Dermis blood vessel endothelial cell (primary cell): ENCODE results near the gene SOX13. TPM values are rescaled to one million over a fixed set of nuclear protein-coding genes. Genes with fewer than 3 reads are reported as not detected.

ENCODE experiments used
- DNase-seq: peaks from one replicate; pipeline ENCODE4 v3.0.0; 2010
- total RNA-seq: library from RNA; depleted of rRNA; stranded (reverse); fragments of >200 nt; gene quantifications from 2 replicates; pipeline ENCODE4 v1.2.3, GENCODE V29; 2014

The SOX13 gene
- total RNA-seq, 1 donor from 2014 or later: 15.3 TPM

GRCh38 chr1:204108312-204109141 is 35.6 kb downstream of the SOX13 start:
- peak; percentile 75 for DNase-seq

DNA sequence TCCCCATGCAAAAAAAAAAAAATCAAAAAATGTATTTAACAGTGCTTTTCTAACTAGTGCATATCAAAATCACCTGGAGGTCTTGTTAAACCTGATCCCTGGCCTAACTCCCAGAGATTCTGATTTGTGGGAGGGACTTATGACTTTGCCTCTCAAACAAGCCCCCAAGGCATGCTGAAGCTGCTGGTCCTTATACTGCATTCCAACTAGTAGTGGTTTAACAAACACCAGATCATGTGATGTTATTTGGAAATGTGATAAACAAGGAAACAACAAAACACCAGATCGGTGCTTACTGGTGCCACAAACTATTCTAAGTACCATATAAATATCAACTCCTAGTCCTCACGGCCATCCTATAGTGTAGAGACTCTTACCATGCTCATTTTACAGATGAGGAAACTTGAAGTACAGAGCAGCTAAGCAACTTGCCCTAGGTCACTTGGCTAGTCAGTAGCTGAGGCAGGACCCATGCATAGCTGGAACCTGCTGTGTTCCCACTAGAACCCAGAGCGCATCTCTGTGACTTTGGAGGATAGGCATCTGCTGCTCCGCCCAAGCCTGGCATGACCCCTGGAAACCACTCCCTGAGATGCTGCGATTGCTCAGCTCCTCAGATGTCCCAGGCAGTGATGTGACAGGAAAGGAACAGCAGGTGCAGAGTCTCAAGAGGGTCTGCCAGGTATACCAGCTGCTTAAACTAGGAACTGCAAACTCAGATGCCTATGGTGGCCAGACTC is 38.1 kb downstream of the SOX13 start:
- DNase-seq: no peak

GRCh38 chr1:204112876-204113730 is 40.2 kb downstream of the SOX13 start:
- DNase-seq: no peak

DNA sequence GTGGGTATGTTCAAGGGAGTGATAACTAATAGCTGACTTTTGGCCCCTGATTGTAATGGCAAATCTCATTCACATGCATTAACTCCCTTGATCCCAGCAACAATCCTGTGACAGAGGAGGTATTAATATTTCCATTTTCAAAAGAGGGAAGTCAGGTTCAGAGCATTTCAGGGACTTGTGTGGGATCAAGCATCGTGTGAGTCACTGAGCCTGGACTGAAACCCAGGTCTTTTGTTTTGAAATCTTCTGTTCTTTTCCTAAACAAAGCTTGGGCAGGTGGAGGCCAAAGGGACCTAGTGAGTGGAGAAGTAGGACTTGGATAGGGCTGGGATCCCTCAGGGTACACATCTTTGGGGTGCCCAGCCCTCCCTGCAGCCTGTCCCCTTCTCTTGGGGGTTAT is 41.0 kb downstream of the SOX13 start:
- DNase-seq: peak; percentile 63

DNA sequence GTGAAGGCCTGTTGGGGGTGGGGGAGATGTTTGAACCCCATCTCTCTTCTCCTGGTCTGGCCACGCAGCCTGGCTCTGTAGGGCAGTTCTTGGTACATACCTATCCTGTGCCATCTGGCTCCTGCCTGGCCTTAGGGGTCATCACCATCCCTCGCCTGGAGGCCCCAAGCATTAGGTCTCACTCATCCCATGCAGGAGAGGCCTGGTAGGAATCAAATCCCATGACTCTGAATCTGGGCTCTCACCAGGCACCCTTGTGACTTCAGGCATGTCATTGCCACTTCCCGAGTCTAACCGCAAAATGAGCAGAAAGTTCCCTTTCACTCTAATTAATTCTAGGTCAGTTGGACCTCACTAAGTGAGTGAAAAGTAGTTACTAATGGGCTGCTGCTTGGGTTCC is 41.7 kb downstream of the SOX13 start:
- DNase-seq: no peak

DNA sequence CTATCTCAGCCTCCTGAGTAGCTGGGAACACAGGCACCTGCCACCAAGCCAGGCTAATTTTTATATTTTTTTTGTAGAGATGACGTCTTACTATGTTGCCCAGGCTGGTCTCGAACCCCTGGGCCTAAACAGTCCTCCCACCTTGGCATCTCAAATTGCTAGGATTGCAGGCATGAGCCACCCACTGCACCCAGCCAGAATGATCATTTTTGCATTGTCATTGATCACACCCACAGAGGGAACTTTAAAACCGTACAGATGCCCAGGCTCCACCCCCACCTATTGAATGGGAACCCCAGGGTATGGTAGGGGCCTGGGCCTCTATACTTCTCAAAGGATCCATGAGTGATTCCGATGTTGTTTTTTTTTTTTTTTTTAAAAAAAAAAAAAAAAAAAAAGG is 42.2 kb downstream of the SOX13 start:
- no peak for DNase-seq

GRCh38 chr1:204116539-204116938 is 43.6 kb downstream of the SOX13 start:
- no peak for DNase-seq

DNA sequence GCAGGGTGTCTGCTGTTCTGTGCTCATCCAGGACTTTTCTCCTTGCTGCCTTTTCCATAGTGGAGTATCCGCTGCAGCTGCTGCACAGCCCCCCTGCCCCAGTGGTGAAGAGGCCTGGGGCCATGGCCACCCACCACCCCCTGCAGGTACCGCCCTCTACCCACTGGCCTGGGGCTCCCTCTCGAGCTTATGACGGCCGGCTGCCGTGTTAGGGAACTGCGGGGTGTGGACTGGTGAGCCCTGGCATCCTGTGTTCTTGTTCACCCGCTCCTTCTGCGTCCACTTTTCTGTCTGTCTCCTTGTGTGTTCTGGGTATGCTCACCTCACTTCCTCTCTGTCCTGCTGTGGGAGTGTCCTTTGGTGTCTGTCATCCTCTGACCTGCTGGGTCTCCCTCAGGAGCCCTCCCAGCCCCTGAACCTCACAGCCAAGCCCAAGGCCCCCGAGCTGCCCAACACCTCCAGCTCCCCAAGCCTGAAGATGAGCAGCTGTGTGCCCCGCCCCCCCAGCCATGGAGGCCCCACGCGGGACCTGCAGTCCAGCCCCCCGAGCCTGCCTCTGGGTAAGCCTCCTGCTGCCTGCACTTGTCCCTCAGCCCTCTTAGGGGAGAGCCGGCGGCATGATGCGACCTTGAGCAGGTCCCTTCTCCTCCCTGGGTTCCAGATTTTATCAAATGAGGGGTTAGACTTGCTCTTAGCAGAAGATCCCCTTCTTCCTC is 49.1 kb downstream of the SOX13 start:
- no peak for DNase-seq

GRCh38 chr1:204123376-204123775 is 50.5 kb downstream of the SOX13 start:
- peak; percentile 54 for DNase-seq

GRCh38 chr1:204124639-204125038 is 51.7 kb downstream of the SOX13 start:
- no peak for DNase-seq

GRCh38 chr1:204125759-204126351 is 52.9 kb downstream of the SOX13 start:
- DNase-seq: no peak

- no peak for DNase-seq
These were observed 53.5 kb downstream of the SOX13 start for GRCh38 chr1:204126386-204126785.

- DNase-seq: no peak
These were observed 54.0 kb downstream of the SOX13 start for GRCh38 chr1:204126956-204127355.

- peak; percentile 90 for DNase-seq
These were observed 54.8 kb downstream of the SOX13 start for GRCh38 chr1:204127597-204128242.

- no peak for DNase-seq
These were observed 55.6 kb downstream of the SOX13 start for GRCh38 chr1:204128464-204128963.

DNA sequence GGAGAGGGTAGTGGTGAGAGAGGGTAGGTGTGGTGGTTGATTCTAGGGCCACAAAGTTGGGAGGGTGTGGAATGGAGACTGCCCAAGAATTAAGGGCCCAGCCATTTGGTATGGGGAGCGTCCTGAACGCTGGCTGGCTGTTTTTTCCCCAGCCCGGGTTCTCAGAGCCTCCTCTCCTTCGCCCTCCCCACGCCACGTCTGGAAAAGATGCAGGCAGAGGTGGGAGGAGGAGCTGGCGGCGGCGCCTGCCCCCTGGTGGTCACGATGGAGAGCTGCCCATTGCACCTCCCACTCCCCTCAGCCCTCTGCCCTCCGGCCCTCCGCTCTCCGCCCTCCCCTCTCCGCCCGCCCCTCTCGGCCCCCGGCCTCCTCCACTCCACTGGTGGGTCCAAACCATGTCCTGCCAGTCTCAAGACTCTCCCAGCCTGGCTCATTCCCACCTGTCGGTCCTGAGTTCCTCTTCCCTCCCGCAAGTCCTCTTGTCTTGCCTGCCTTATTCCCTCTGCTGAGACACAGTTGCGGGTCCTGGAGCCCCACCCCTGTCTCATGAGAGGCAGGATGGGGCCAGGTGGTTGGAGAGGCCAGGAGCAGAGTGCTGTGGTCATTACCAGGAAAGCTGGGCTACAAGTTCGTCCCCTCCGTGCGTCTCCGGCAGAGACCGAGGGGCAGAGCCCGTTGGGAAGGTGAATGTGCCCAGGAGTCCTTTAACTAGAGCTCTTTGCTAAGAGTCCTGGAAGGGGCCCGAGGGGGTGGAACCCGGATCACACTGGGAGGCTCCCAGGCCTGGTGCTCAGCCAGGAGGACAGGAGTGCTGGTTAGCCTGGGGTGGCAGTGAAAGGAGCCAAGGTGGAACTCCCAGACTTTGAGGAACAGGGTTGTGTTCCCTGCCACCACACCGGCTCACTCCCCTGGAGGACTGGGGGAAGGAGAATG is 56.3 kb downstream of the SOX13 start:
- DNase-seq: peak; percentile 82

DNA sequence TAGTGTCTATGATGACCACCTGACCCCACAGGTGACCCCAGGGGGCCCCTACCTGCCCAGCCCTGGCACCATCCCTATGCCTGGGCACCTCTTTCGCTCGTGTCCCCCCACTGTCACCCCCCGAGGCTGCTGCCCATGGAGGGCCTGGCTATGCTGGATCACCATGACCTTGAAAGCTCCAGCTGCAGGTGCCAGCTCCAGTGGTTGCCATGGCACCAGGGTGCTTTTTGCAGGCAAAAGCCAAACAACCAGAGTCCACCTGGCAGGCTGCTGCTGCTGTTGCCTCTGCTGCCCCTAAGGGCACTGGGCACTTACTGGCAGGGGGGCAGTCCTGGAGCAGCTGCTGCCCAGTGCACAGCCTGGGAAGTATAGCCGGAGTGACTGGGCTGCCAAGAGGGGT is 57.3 kb downstream of the SOX13 start:
- DNase-seq: peak; percentile 48

- DNase-seq: peak; percentile 83
These were observed 58.3 kb downstream of the SOX13 start for GRCh38 chr1:204130981-204131892.

- DNase-seq: no peak
These were observed 59.1 kb downstream of the SOX13 start for GRCh38 chr1:204131978-204132377.
